NCI-H345 treated with DMSO at 0.1 percent for 48 hours (cell line): Measurements from ENCODE around the gene VASH1.

Source experiments
- DNase-seq: peaks from one replicate; lab custom pipeline; 2025; ENCODE audit not compliant: unreplicated experiment; lab: John Stamatoyannopoulos, UW

VASH1 gene

DNA sequence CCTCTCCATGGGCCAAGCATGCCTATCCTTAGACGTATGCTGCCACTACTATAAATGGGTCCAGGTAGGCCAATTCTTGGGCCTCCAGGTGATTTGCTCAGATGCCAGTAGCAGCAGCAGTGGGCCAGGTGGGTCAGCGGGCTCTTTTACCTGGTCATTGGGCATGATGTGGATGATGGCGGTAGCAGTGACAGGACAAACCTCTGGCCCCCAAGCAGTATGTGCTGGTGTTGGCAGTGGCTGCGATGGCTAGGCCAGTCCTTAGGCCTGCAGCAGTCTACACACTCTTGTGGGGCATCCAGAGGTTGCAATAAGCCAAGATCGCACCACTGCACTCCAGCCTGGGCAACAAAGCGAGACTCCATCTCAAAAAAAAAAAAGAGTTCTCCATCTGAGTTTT, 19.1 kb upstream of the VASH1 start:
- no peak for DNase-seq

DNA sequence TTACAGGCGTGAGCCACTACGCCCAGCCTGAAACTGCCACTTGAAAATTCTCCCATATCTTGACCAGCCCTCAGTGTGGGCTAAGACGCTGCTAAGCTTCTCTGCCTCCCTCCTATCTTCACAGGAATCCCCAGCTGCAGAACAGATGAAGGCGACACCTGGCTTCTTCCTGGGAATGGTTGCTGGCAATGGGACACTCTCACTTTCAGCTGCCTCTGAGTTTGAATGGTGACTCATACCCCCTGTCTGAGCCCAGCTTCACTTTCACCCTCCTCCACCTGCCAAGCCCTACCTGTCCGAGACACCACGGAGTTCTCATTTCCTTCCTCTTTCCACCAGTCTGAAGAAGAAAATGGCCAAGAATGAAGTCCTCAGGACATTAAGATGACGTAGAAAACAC, 18.3 kb upstream of the VASH1 start:
- DNase-seq, result no peak

DNA sequence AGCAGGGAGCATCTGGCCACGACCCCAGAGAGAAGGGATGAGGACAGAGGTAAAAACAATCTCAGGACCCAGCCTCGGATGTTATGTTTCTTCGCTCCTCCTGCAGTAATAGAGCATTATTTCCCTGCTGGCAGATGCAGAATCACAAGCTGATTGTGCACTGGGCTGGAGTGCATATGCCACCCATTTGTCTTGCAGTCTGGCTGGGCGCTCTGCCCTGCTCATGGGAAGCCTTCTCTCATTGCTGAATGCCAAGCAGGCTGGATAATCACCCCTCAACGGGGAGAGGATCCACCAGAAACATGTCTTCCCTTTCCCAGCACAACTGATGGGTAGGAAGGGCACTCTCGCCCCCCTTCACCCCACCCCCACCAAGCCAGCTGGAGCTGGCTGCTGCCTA, 8.5 kb upstream of the VASH1 start:
- no peak for DNase-seq

DNA sequence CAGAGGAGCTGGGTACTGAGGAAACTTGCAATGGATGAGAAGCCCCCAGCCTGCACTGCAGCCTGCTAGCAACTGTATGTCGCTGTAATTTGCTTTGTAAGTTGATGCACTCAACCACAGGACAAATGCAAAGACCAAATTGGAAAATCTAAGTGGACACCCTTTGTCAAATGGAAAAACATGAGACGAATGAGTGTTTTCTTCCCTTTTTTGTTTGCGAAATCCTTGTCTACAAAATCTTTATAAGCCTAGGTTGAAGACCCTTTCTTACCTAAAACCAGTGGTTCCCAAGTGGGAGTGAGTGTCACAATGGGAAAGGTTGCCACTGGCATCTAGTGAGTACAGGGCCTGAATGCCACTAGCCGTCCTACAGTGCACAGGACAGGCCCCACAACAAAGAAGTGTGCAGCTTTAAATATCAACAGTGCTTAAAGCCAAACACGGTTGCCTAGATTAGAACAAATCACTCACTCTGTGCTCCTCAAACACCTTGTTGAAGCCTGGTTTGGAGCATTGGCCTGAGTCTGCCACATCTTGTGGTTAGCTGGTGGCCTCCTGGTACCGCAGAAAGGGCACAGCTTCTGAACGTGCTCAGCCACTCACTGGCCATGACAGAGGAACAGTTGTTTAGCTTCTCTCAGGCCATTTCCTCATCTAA, 7.6 kb upstream of the VASH1 start:
- no peak for DNase-seq

DNA sequence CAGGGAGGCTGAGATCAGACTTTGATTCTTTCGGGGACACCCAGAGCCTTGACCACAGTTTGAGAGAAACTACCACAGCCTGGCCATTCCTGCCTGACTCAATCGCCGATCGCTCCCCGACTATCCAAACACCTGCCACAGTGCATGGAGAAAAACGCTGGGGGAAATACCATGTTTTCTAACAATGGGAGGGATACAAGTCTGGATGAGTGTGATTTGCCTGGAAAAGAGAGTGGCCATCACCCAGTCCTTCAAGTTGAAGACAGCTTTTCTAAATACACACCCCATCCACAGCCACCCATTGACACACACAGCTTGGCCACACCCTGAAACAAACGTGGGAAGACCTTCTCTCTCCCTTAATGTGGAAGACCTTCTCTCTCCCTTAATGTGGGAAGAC, 6.7 kb upstream of the VASH1 start:
- no peak for DNase-seq

DNA sequence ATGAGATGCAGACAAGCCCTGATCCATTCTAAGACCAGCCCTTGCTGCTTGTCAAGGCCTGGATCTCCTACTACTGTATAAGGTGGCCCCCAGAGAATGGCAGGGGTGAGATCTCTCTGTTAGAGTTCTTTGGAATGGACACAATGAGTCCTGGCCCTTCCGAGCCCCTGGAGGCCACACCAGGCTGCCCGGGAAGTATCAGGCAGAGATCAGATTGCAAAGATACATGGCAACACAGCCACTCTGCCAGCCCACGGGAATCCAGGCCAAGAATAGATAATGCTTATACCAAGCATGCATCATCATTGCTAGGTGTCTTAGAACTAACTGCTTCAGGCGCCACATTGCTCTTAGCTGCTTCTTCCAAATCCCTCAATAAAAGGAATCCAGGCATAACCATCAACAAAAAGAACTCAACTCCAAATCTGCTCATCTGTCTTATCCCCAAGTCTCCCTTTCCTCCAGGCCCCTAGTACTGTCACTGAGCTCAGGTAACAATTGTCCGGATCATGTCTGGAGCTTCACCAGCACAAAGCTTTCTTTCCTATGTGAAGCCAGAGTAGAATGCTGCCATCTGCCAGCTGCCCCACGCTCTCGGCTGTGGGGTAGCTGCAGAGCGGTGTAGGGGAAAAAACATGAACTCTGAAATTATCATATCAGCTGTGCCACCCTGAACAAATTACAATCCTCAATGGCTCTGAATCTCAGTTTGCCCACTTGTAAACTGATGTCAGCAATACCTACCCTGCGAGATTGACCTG, 5.5 kb upstream of the VASH1 start:
- no peak for DNase-seq

DNA sequence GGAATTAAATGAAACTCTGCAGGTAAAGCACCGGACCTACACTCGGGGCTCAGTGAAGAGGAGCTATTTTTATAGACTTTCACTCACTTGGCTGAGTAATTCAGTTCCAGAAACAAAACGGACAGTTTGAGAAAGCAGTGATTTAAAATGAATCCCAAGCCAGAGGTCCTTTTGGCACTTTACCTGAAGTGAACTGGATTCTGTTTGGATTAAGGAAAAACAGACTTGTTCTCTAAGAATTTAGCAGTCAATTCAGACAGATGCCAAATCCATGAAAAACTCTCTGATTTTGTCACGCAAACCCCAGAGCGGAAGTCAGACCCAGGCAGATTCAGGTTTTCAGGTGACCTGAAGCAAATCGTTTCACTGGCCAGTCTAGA, 4.9 kb upstream of the VASH1 start:
- no peak for DNase-seq

DNA sequence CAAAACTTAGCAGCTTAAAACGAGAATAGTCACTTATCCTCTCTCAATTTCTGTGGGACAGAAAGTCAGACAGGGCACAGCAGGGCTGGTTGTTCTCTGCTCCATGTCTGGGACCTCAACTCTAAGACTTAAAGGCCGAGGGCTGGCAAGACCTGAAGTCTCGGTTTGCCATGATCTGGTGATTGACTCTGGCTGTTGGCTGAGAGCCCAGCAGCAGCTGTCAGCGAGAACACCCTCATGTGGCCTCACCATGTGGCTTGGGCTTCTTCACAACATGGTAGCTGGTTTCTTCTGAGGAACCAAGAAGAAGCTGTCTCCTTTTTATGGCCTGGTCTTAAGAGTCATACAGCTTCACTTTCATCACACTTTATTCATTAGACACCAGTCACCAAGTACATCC, 1.7 kb upstream of the VASH1 start:
- no peak for DNase-seq

DNA sequence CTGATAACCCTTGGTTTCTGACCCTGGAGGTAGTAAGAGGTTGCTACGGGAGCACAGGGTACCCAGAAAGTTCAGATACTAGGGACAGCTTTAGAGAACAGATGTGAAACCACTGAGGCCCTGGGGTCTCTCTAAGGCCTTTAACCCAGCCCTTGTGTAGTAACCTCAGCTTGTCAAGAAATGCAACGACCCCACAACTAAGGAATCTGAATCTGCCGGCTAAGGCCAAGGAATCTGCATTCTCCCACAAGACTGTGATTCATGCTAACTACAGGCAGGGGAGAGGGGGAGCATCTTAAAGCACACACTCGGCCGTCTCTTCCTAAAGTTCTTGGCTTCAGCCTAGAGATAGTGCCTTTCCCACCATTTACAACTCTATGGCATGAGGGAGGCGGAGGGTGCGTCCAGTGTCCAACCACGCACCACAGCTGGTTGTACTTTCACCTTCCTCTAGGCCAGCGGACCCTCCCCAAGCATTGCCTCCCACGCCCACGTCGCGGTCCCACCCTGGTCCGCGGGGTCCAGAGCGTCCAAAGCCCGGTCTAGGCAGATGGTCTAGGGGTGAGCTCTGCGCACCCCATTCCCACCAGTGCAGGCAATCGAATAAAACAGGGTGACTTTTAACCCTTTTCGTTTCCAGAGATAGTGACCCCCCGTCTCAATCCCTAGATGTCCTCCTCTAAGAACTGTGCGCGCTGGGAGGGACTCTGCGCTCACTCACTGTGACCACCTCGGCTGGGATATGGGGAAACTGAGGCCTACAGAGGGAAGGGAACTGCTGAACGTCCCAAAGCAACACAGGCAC, 735 bp upstream of the VASH1 start:
- DNase-seq, result no peak

DNA sequence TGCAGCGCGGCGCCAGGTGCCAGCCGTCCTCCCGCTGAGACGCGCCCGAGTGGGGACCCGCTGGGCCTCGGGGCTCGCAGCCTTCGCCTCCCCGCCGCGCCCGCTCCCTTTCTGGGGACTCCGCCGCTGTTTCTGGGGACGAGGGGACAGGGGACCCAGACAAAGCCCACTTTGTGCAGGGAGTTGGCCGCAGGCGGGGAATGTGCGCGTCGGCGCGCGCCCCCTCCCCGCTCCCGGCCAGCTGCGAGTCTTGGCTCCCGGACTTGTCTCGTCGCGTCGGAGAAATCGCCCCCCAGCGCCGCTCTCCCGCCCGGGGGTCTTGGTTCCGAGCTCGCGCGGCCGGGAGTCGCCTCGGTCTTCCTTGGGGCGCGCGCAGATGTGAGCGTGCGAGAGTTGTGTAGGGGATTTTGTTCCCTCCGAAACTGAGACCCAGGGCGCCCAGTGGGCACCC, 717 bp downstream of the VASH1 start:
- no peak for DNase-seq

DNA sequence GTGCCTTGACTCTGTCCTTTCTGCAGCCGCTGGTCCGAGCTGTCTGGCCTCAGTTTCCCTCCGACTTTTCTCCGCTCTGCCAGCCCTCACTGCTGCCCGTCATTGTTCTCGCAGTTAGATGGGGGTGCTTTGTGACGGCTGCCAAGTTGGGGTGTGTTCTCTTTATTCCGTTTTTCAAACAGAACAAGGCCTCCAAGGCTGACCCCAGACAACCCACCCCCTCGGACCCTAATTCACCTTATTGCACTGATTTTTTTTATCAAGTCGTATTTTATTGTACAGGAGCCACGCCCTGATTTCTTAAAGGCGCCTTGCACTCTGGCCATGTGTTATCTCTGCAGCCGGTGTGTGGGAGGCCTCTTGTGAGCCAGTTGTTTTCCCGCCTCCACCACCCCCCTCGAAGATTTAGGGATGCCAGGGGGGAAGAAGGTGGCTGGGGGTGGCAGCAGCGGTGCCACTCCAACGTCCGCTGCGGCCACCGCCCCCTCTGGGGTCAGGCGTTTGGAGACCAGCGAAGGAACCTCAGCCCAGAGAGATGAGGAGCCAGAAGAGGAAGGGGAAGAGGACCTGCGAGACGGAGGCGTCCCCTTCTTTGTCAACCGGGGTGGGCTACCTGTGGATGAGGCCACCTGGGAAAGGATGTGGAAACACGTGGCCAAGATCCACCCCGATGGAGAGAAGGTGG, 1.3 kb downstream of the VASH1 start:
- DNase-seq, result no peak

DNA sequence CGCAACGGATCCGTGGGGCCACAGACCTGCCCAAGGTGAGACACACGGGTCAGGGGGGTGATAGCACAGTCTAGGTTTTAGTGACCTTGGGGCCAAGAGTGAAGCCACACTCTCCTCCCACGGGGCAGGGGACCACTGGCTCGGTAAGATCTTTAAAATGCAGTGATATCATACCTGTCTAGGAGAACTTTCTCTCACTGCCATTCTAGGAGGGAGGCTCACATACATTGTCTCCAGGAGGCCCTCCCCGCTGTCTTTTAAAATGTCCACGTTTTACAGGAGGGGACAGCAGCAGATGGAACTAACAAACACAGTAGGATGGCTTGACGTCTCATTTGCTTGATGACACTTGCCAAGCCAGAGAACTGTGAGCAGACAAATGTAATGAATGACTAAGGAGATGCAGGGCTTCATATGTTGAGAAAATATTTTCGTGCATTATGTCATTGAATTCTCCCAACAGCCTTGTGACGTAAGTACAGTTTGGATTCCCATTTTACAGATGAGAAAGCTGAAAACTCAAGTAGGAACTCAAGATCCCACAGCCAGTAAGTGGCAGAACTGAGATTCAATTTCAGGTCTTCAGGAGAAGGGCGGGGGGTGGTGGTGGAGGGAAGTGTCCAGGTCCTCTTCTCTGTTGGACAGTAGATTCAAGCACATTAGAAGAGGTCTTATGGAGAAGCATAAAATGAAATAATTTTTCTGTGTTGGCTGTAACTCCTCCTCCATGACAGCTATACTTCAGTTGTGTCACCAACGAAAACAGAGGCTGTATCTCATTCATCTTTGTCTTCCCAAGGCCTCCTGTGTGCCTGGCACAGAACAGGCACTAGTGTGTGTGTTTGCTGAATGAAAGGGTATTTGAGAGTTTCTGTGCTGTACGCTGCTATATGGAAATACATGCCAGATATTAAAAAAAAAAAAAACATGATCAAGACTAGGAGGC, 2.1 kb downstream of the VASH1 start:
- DNase-seq, result no peak

DNA sequence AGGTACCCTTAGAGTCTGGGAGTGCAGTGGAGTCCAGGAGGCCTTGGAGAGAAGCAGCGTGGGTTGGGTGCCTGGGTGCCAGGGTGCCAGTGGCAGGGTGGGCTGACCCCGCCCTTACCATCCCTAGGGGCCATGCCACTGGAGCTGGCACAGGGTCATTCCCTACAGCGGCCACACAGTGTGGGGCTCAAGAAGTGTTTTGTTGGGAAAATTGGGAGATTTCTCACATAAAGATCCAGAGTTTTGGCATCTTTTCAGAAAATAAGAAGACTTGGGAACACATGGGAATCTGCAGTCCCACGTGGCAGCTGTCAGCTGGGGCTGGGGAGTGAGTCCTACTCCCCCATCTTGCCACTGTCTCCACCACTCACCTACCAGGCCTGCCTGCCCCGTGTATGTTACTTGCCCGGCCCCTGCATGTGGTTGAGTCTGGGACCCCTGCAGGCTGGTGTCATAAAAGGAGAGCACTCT, 4.2 kb downstream of the VASH1 start:
- DNase-seq, result no peak

DNA sequence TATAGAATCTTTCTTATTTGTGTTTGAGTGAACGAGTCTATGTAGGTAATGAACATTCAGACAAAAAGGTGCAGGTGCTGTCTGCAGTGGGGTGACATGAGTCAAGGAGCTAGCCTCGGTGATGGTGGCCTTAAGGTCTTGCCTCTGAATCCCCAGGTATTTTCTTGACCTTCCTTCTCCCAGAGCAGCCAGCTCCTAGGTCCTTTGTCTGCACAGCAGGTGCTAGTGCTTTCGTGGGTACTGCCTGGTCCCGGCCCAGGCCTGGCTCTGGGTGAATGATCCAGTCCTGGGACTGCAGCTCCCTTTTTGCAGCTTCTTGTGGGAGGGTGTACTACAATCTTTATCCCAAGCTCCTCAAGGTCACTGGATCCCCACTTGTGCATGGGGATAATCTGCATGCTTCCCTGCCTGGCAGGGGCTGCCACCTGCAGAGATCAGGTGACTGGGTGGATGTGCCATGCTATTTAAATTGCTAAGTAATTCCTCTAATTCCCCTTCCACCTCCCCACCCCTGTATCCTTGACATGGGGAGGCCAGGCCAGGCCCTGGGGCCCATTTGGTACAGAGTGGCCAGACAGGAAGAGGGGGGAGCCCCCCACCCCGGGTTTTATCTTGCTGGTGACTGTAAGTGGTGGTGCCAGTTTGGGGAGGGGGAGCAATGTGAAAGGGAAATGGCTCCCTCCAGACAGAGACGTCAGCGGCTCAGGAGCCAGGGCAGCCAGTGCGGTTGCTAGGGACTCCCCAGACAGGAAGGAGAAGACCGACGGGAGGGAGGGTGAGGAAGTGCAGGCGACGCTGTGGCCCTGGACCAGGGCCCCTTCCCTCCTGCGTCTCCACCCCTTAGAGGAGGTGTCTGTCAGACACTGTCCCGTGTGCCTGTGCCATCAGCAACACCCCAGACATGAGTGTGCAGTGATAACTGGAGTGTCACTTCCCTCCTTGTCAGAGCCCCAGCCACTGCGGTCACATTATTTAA, 6.7 kb downstream of the VASH1 start:
- DNase-seq, result no peak

DNA sequence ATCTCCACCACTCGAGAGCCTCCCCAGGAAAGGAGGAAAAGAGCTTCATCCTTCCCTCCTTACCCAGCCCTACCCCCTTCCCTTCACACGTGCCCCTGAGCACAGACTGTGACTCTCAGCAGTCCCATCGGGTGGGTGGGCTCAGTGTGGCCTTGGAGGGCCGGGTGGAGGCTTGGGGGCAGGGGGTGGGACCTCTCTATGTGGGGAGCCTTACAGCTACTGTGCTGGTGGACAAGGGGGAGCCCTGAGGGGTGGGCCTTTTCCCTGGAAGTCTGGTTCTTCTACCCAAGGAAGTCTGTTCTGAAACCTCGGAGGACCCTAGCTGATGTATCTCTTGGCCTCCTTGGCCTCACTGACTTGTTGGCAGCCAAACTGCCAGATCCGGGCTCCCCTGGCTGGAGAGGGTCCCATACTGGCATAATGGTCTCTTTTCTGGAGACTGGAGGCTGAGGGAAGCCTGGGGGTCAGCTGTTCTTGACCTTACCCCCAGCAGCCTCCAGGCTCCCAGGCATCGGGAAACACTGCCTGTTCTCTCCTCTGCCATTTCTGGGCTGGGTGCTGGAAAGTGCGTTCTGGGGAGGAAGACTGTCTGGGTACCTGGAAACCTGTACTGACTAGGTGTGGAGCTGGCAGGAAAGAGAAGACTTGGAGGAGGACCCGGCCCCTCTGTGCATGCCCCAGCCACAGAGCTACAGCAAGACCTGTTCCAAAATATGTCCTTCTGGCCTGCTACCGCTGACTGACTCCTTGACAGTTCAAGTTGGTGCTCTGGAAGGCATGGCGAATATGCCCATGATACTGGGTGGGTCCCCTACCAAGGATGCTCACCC, 7.6 kb downstream of the VASH1 start:
- DNase-seq, result no peak

DNA sequence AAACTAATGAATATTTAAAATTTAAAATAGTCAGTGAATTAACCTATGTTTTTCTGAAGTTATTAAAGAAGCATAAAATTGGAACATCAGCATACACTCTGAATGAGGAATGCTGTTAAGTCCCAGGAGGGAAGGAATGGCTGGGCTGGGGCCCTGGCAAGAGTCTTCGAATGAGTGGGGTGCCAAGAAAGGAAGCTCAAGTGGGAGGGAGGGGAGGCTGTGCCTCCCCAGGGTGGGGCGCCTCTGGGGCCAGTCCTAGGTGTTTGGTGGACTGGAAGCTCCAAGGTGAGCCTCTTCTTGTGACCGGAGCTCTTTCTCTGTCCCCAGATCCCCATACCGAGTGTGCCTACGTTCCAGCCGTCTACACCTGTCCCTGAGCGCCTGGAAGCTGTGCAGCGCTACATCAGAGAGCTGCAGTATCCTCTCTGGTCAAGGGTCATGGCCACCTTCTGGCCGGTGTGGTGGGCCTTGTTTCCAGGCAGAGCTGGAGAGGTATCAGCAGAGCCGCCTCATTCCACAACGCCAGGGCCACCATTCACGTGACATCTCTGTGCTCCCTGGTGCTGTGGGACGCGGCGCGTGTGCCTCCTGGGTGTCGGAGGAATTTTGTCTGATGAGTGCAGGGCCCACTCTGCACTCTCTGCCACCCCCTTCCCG, 8.5 kb downstream of the VASH1 start:
- DNase-seq, result no peak

DNA sequence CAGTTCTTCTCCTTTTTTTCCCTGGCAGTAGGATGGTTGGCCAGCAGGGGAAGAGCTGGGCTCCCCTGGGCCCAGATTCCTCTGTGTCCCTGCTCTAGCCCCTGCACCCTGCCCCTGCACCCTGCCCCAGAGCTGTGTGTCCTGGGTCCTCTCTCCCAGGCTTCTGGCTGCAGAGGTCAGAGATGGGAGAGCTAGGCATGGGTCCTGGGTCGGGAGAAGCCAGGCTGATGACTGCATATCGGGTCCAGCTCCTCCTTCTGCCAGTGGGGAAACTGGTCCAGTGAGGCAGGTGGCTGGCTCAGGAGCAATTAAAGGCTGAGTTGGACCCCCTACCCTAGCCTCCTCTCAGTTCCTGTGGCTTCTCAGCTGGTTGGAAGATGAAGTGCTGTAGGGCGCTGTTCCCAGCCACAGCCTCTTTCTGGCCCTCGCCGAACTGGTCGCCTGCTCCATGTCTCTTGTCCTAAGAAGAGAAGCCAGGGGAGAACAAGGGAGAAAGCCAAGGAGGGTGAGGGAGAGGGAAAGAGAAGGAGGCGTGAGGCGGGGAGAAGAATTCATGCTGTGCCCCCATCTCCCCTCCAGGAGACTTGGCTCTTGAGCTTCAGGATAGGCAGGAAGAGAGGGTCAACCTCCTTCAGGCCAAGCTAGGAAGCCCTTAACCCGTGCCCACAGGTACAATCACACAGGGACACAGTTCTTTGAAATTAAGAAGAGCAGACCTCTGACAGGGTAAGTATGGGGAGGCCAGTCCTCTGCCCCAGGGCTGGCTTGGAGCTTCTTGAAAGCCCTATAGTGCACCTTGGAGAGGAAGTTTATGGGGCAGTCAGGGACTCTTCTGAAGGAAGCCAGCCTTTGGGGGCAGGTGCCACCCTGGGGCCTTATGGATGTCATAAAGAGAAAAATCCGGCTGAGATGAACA, 9.5 kb downstream of the VASH1 start:
- no peak for DNase-seq
